Mucosa of rectum (tissue), 2 donors: ENCODE measurements around the gene MTIF3.

Experiments used
- H3K27ac ChIP-seq, 2 donors: one replicate each; pipeline ENCODE4 v1.7.0; 2013; ENCODE audit warnings: inconsistent platforms in 2 of 2, low read depth in 2 of 2, low read length in 2 of 2
- H3K27me3 ChIP-seq, 2 donors: one replicate each; pipeline ENCODE4 v1.7.0; 2013; ENCODE audit warnings: low read length in 2 of 2; ENCODE audit not compliant: control insufficient read depth in 2 of 2, insufficient read depth in 2 of 2
- H3K36me3 ChIP-seq, 2 donors: one replicate each; pipeline ENCODE4 v1.7.0; 2013; ENCODE audit warnings: low read length in 2 of 2; ENCODE audit not compliant: control insufficient read depth in 2 of 2, insufficient read depth in 2 of 2
- H3K4me1 ChIP-seq, 2 donors: one replicate each; pipeline ENCODE4 v1.7.0; 2013; ENCODE audit warnings: low read length in 2 of 2, mild to moderate bottlenecking in 1 of 2; ENCODE audit not compliant: control insufficient read depth in 2 of 2, insufficient read depth in 2 of 2
- H3K4me3 ChIP-seq, 2 donors: one replicate each; pipeline ENCODE4 v1.7.0; 2013; ENCODE audit warnings: low read length in 2 of 2
- H3K9ac ChIP-seq, 2 donors: one replicate each; pipeline ENCODE4 v1.7.0; 2013; ENCODE audit warnings: low read length in 2 of 2, low read depth in 1 of 2, mild to moderate bottlenecking in 1 of 2
- H3K9me3 ChIP-seq, 2 donors: one replicate each; pipeline ENCODE4 v1.7.0; 2013; ENCODE audit warnings: low read length in 2 of 2; ENCODE audit not compliant: control insufficient read depth in 2 of 2
- donor health status: healthy.
- donor health status: Normal muscosa, but diverticular disease.

MTIF3 gene

DNA sequence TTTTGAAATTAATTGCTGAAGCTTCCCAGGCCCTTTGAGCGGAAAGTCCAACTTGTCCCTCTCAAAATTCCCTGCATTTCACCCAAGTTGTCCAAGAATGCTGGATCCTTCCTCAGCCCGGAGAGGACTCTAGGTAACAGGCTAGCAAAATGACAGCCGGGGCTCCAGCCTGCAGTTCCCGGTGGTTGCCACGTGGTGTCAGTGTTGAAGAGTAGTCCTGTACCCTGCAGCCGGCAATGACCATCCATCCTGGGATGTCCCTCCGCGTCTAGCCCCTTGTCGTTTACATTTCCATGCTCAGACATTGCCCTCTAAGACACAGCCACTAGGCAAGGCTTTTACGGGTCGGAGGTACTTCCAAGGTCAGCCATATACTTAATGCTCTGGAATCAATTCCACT lies 31.4 kb upstream of the MTIF3 start:
- no peaks in the 10 kb centered on the region for H3K9me3 ChIP-seq
- no peak overlapping the region for H3K4me3 ChIP-seq
- no peak overlapping the region for H3K27ac ChIP-seq
- H3K9ac ChIP-seq = no peak overlapping the region
- no peaks in the 10 kb centered on the region for H3K27me3 ChIP-seq
- H3K4me1 ChIP-seq = no peaks in the 10 kb centered on the region
- no peaks in the 10 kb centered on the region for H3K36me3 ChIP-seq

DNA sequence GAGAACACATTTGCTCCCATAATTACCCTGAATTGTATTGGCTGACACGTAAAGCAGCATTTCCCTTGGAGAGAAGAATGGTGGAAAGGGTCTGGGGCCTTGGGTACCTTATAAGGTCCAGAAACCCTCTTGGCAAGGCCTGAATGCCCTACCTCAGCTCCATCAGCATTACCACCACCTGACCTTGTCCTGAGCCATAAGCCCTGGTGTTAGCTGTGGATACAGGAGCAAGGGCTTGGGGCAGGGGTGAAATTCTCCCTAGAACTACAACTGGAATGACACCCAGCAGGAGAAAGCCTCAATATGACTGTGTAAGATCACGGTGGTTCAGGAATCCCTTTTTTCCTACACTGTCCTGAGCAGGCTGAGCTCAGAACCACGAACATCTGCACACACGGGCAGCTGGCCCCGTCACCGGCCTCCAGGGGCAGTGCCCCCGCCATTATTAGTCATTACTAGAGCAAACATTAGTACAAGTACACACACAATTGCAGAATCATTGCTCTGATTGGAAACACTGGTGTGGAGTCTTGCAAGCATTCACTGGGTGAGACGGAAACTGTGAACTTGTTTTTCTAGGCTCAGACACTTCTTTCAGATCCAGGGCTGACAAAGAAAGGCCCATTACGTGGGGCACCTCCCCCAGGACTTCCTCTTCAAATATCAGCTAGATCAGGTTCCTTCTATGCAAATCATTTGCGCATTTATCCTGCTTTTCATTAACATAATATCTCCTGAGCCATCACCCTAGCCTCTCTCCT lies 26.8 kb upstream of the MTIF3 start:
- Histone ChIP-seq H3K36me3 (no peaks in the 10 kb centered on the region), H3K4me1 (no peaks in the 10 kb centered on the region), H3K9ac (no peak overlapping the region), H3K4me3 (no peak overlapping the region), H3K27me3 (no peaks in the 10 kb centered on the region), H3K9me3 (no peaks in the 10 kb centered on the region), H3K27ac (no peak overlapping the region)

GRCh38 chr13:27474751-27475268 lies 24.4 kb upstream of the MTIF3 start:
- peaks cover 0 to 5% of the 10 kb centered on the region in 2 donors for H3K4me1 ChIP-seq
- H3K36me3 ChIP-seq = no peaks in the 10 kb centered on the region
- no peaks in the 10 kb centered on the region for H3K9me3 ChIP-seq
- no peak overlapping the region for H3K27ac ChIP-seq
- H3K27me3 ChIP-seq = no peaks in the 10 kb centered on the region
- no peak overlapping the region for H3K9ac ChIP-seq
- H3K4me3 ChIP-seq = no peak overlapping the region

- no peak overlapping the region for H3K9ac ChIP-seq
- H3K4me3 ChIP-seq = no peak overlapping the region
- H3K27me3 ChIP-seq = no peaks in the 10 kb centered on the region
- H3K27ac ChIP-seq = no peak overlapping the region
- no peaks in the 10 kb centered on the region for H3K36me3 ChIP-seq
- no peaks in the 10 kb centered on the region for H3K9me3 ChIP-seq
- peaks cover 0 to 5% of the 10 kb centered on the region in 2 donors for H3K4me1 ChIP-seq
Measured at GRCh38 chr13:27472941-27473340, 22.6 kb upstream of the MTIF3 start.

GRCh38 chr13:27472441-27472840 lies 22.1 kb upstream of the MTIF3 start:
- no peaks in the 10 kb centered on the region for H3K36me3 ChIP-seq
- H3K4me3 ChIP-seq = no peak overlapping the region
- no peaks in the 10 kb centered on the region for H3K27me3 ChIP-seq

GRCh38 chr13:27470075-27470820 lies 19.9 kb upstream of the MTIF3 start:
- Histone ChIP-seq H3K4me1 (peaks cover 0 to 5% of the 10 kb centered on the region in 2 donors), H3K9ac (no peak overlapping the region), H3K9me3 (no peaks in the 10 kb centered on the region), H3K4me3 (no peak overlapping the region), H3K27me3 (no peaks in the 10 kb centered on the region), H3K36me3 (no peaks in the 10 kb centered on the region), H3K27ac (peak overlapping the region in 1 of 2 donors; percentile 36)

More at GRCh38 chr13:27472441-27472840, 22.1 kb upstream of the MTIF3 start:
- Histone ChIP-seq H3K9me3 (no peaks in the 10 kb centered on the region), H3K9ac (no peak overlapping the region), H3K27ac (no peak overlapping the region), H3K4me1 (peaks cover 0 to 5% of the 10 kb centered on the region in 2 donors)

GRCh38 chr13:27466513-27466912 lies 16.1 kb upstream of the MTIF3 start:
- Histone ChIP-seq H3K4me3 (no peak overlapping the region), H3K27me3 (no peaks in the 10 kb centered on the region), H3K27ac (no peak overlapping the region), H3K4me1 (peaks cover 0 to 5% of the 10 kb centered on the region in 2 donors), H3K36me3 (no peaks in the 10 kb centered on the region), H3K9me3 (no peaks in the 10 kb centered on the region), H3K9ac (no peak overlapping the region)

- H3K4me1 ChIP-seq = peaks cover 0 to 5% of the 10 kb centered on the region in 2 donors
- no peak overlapping the region for H3K27ac ChIP-seq
- H3K27me3 ChIP-seq = no peaks in the 10 kb centered on the region
Measured at GRCh38 chr13:27465611-27466010, 15.2 kb upstream of the MTIF3 start.

DNA sequence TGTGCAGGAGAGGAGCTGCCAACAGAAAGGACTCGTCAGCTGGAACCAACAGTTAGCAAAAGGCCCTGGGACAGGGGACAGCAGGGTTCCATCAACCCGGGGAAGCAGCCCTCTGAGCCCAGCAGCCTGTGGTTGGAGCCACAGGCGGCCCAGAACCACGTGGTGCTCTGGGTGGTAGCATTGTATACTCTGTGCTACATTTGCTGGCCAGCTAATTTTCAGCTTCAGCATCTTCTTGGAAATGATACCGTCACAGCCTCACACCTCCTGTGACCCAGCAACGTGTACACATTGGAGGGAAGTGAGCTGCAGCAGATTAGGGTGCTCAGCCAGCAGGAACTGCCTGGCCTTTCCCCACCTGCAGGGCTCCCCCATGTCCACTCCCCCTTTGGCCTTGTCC lies 13.1 kb upstream of the MTIF3 start:
- no peaks in the 10 kb centered on the region for H3K27me3 ChIP-seq
- H3K4me1 ChIP-seq = no peaks in the 10 kb centered on the region
- H3K4me3 ChIP-seq = no peak overlapping the region
- no peaks in the 10 kb centered on the region for H3K36me3 ChIP-seq
- no peak overlapping the region for H3K27ac ChIP-seq
- no peaks in the 10 kb centered on the region for H3K9me3 ChIP-seq
- no peak overlapping the region for H3K9ac ChIP-seq

More at GRCh38 chr13:27465611-27466010, 15.2 kb upstream of the MTIF3 start:
- H3K36me3 ChIP-seq = no peaks in the 10 kb centered on the region
- H3K9ac ChIP-seq = no peak overlapping the region
- H3K4me3 ChIP-seq = no peak overlapping the region
- H3K9me3 ChIP-seq = no peaks in the 10 kb centered on the region

- Histone ChIP-seq H3K9me3 (no peaks in the 10 kb centered on the region), H3K9ac (no peak overlapping the region), H3K4me3 (no peak overlapping the region), H3K4me1 (no peaks in the 10 kb centered on the region), H3K27ac (no peak overlapping the region), H3K27me3 (no peaks in the 10 kb centered on the region), H3K36me3 (no peaks in the 10 kb centered on the region)
Measured at GRCh38 chr13:27461940-27462584, 11.7 kb upstream of the MTIF3 start.
